ENCODE results near the gene TANGO2.
"Not testable (repeated sequence)": the region's sequence is repeated elsewhere in the genome, so short reads cannot be mapped to it uniquely, and the experiment has no call there.

Gene TANGO2

GRCh38 chr22:20064140-20064480 lies 43.2 kb downstream of the TANGO2 start:
- DNase-seq (ENCODE audit: low read depth) = no peak
- H3K4me3 ChIP-seq (ENCODE audit: low read length) = no peak overlapping the region
- no peak for TF ChIP-seq CTCF (conservative IDR thresholded peaks at IDR 0.05; ENCODE audit: low read depth, low read length)

GRCh38 chr22:20064545-20065262 lies 43.8 kb downstream of the TANGO2 start:
- DNase-seq (ENCODE audit: low read depth) = no peak
- H3K4me3 ChIP-seq (ENCODE audit: low read length) = no peak overlapping the region
- no peak for TF ChIP-seq CTCF (conservative IDR thresholded peaks at IDR 0.05; ENCODE audit: low read depth, low read length)

DNA sequence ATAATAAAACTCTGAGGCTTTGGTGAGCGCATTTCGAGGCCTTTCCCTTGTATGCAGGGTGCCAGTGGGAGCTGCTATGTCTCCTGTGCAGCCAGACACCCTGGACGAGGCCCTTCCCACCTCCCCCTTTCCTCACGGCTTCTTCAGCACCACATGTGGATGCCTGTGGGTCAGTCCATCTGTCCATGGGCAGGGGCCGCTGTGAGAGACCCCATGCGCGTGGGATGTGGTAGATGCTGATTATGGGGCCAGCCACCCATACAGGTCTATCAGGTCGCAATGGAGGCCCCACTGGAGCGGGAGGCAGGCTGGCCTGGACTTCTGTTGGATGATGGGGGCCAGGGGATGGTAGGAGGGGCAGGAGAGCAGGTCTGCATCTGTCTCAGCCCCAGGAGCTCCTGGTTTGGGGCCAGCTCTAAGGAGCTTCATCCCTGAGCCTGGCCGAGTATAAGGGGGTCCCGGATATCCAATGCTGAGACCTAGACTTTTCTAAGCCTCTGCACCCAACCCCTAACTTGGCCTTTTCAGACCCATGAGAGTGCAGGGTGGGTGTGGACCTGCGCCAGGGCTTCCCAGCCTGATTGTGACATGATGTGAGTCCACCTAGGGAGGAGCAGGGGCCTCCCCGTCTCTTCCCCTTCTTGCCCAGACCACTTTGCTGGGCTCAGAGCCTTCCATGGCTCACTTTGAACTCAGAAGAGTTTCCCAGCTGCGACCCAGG lies 45.1 kb downstream of the TANGO2 start:
- no peak for DNase-seq (ENCODE audit: low read depth)
- H3K4me3 ChIP-seq (ENCODE audit: low read length) = no peak overlapping the region
- TF ChIP-seq CTCF (conservative IDR thresholded peaks at IDR 0.05; ENCODE audit: low read depth, low read length) = no peak

- TF ChIP-seq CTCF (conservative IDR thresholded peaks at IDR 0.05; ENCODE audit: low read depth, low read length) = no peak
- no peak for DNase-seq (ENCODE audit: low read depth)
- no peak overlapping the region for H3K4me3 ChIP-seq (ENCODE audit: low read length)
Observed at GRCh38 chr22:20066617-20067383, 45.9 kb downstream of the TANGO2 start.

GRCh38 chr22:20067384-20067682 lies 46.4 kb downstream of the TANGO2 start:
- not testable (repeated sequence) for H3K4me3 ChIP-seq (ENCODE audit: low read length); DNase-seq (ENCODE audit: low read depth)

GRCh38 chr22:20068640-20069039 lies 47.7 kb downstream of the TANGO2 start:
- no peak for TF ChIP-seq CTCF (conservative IDR thresholded peaks at IDR 0.05; ENCODE audit: low read depth, low read length)
- no peak overlapping the region for H3K4me3 ChIP-seq (ENCODE audit: low read length)
- DNase-seq (ENCODE audit: low read depth) = no peak

DNA sequence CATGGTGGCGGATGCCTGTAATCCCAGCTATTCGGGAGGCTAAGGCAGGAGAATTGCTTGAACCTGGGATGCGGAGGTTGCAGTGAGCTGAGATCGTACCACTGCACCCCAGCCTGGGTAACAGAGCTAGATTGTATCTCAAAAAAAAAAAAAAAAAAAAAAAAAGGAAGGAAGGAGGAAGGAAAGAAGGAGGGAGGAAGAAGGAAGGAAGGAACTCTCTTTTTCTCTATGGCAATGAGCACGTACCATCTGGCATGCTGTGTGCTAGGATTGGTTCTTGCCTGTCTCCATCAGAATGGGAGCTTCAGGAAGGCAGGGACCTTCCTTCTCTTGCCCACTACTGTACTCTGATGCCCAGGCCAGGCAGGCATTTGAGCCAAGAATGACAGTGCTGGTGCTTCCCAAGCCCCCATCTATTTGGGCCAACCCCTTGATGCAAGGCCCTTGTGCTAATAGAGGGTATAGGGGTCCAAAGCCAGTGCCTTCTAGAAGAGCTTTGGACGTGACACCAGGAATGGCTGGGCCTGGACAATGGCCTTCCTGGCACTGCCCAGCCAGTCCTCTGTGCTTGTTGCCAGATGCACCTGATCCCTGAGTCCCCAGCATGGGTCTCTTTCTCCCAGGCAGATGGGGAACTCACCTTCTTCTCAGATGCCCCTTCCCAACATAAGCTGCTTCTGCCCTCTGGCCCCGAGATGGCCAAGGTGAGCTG lies 48.6 kb downstream of the TANGO2 start:
- H3K4me3 ChIP-seq (ENCODE audit: low read length) = no peak overlapping the region
- no peak for TF ChIP-seq CTCF (conservative IDR thresholded peaks at IDR 0.05; ENCODE audit: low read depth, low read length)
- DNase-seq (ENCODE audit: low read depth) = no peak

Measured in retinal pigment epithelial cell (primary cell).